Stimulated activated naive CD4-positive, alpha-beta T cell treated with Interleukin-2 at 50 U/mL for 16 hours (primary cell): ENCODE results near the gene BACH1.

ENCODE experiments used
- DNase-seq: peaks from one replicate; lab custom pipeline; 2025; lab: John Stamatoyannopoulos, UW

Gene BACH1

DNA sequence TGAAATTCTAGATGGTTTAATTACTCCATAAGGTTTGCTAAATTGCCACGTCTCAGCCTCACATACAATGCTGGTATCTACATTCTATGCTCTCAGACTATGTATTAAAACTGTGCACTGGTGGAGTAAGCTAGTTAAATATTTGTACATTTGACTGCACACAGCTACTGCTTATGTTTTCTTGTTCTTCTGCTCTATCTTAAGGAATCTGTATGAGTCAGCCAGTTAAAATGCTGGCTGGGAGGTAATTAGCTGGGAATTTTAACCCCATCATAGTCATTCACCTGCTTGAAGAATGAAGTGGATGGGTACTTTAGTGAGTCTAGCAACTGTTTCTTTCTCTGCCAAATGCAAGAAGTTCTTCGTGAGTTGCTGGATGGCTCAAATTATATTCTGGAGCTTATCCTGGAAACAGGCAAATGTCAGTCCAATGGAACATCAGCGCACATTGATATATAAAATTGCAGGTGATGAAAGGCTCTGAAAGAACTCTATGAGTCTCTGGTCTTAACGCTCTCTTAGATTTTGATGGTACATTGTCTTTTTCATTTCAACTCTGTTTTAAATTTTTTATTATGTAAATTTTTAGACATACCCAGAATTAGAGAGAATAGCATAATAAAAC lies 83.4 kb downstream of the BACH1 start:
- no peak for DNase-seq

DNA sequence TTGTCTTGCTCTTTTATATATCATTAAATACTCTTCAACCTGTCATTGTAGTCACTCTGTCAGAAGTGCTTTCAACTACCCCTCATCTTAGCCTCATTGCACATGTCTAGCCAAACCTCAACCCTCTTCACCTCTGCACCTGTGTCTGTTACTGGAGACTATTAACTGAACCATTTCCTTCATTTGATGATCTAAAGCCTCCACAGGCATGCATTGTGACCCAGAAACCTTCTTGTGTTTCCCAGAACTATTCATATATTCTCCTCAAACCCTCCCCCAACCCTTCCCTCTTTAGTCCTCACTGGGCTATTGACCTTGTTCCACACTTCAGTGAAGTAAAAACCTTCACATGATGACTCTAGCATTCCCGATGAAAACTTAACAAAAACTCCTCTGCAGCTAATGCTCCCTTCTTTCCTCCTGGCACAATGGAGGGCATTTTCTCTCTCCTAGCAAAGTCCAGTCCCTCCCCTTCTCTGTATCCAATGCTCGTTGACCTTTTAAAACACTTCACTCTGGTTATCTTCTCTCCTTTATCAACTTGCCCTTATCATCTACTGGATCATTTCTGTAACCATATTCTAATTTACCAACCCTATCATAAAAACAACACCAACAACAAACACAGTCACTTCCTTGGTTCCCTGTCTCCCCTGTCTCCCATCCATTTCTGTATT lies 86.1 kb downstream of the BACH1 start:
- no peak for DNase-seq

DNA sequence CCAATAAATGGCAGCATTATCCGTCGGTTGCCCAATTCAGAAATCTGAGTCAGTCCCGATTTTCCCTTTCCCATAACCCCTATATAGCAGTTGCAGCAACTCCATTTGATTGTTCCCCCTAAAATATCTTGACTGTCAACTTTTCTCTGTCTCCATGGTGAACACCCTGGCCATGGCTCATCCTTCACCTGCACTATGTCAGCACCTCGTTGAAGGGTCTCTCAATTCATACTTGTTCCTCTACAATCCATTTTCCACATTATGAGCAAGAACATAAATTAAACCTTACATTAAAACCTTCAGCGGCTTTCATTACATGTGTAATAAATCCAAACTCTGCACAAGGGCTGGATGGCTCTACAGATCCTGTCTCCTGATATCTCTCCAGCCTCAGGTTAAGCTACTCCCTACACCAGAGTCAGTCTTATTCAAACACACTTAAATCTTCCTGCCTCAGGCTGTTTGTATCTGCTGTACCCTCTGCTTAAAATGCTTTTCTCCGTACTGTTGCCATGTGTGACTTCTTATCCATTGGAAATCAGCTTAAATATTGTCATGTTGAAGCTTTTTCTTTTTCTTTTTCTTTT lies 87.3 kb downstream of the BACH1 start:
- DNase-seq, result no peak

DNA sequence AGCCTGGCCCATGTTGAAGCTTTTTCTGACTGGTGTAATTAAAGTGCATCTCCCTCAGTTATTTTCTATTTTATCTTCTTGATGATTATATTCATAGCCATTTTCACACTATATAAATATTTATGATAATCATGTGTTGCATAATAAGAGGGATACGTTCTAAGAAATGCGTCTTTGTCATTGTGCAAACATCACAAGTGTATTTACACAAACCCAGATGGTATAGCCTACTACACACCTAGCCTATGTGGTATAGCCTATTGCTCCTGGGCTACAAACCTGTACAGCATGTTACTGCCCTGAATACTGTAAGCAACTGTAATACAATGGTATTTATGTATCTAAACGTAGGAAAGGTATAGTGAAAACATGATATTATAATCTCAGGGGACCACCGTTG lies 88.1 kb downstream of the BACH1 start:
- no peak for DNase-seq

DNA sequence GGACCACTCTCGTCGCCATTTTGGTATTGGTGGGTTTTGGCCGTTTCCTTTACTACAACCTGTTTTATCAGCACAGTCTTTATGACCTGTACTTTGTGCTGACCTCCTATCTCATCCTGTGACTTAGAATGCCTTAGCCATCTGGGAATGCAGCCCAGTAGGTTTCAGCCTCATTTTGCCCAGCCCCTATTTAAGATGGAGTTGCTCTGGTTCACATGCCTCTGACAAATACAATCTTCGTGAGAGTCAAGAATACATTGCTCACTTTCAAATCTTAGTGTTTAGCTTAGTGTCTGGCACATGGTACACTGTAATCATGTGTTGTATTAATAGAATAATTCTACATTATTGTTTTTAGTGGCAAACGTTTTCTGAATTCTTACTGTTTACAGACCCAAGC lies 88.9 kb downstream of the BACH1 start:
- DNase-seq, result no peak

DNA sequence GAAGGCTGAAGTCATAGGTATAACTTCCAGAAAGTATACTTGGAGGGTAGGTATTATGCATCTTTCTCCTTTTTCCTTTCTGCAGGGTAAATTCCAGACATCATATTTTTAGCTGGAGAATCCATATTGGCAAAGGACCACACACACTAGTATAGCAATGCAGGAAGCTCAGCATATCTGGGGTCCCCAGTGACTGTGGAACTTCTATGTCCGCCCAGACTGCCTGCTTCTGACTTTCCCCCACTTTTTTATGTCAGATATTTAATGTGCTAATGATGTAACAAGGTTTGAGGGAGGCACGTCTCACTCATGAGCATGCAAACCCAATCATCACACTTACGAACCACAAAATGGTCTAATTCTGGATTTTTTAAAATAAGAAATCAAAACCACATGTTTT lies 90.4 kb downstream of the BACH1 start:
- no peak for DNase-seq

DNA sequence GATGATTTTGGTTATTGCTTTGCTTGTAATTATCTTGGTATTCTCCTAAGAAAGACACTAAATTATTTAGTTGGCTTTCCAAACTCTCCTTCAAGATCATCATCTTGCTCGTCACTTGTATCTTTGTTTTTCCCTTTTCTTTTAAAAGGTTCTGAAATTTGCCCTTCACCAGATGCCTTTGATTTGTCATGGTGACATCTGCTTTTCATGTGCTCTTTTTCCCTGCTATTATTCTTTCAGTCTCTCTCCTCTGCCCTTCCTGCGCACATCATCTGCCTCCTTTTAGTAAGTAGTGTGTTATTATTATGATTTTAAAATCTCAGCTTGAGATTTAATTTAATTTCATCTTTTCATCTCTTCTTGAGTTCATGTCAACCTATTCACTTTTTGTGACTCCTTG lies 92.1 kb downstream of the BACH1 start:
- no peak for DNase-seq

DNA sequence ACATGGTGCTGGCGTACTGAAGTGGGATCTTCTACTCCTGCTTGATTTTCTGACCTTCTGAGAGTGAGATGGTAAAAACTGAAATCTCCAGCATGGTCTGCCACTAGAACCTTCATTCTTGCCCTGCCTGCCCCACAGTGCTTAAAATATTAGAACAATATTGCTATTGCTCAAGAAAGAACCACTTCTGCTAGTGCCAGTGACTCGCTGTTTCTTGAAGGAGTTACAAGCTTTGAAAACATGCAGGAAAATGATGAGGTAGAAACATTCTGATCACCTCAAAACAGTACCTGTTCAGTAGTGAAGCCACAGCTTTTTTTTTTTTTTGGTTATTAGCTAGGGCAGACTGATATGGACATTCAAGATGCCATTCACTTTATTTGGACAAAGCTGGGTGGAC lies 95.3 kb downstream of the BACH1 start:
- DNase-seq, result no peak
